Pancreas (tissue), 10 donors: ENCODE measurements around the gene DYNLT1. TPM values are rescaled to one million over a fixed set of nuclear protein-coding genes. Genes with fewer than 3 reads are reported as not detected.

Experiments used
- ATAC-seq, 4 donors: fragments of 200-7000 bp; cut with Tn5 transposase; one replicate each; pipeline versions ENCODE4 v1.8.0 to v1.9.1; 2020; ENCODE audit warnings: mild to moderate bottlenecking in 4 of 4, moderate library complexity in 4 of 4
- DNase-seq, 6 donors: peaks; one replicate each; pipeline ENCODE4 v3.0.0-alpha.2; 2020
- FAIRE-seq: peaks from 2 replicates; lab custom pipeline; 2012; peaks lifted over from hg19 to GRCh38; lab: Jason Lieb, UNC
- H3K27ac ChIP-seq, 4 donors: fragments of 200-600 bp; sonication (generic); 1 replicate in 3 of 4; 2 replicates in 1 of 4; pipeline versions ENCODE4 v1.5.0 to v1.8.0; 2020
- H3K27me3 ChIP-seq, 4 donors: fragments of 200-600 bp; one replicate each; pipeline ENCODE4 v1.8.0; 2021
- H3K36me3 ChIP-seq, 3 donors: fragments of 200-600 bp; sonication (generic) in 1 of 3; one replicate each; pipeline versions ENCODE4 v1.5.0 to v1.8.0; 2020 to 2021
- H3K4me1 ChIP-seq, 3 donors: fragments of 200-600 bp; one replicate each; pipeline ENCODE4 v1.8.0; 2021
- H3K4me3 ChIP-seq, 4 donors: fragments of 200-600 bp; sonication (generic) in 2 of 4; one replicate each; pipeline versions ENCODE4 v1.5.0 to v1.8.0; 2020 to 2021
- H3K9me3 ChIP-seq, 4 donors: fragments of 200-600 bp; one replicate each; pipeline ENCODE4 v1.8.0; 2021
- WGBS, 2 donors: extraction: QIAGEN DNeasy Blood & Tissue Kit; methylation state at CpG; one replicate each; pipeline ENCODE4 v1.1.7; 2013; 5-methylcytosine and 5-hydroxymethylcytosine counted together
- intact Hi-C, 3 donors: fragments of 100-400 bp; cut with DNase I; formaldehyde crosslinking; loops; one replicate each; pipeline versions ENCODE4 v1.11.1 to v1.14.2; 2022
- polyA plus RNA-seq, 2 donors: library from polyadenylated mRNA; stranded (reverse); fragments of 200-250 nt; gene quantifications; one replicate each; pipeline ENCODE4 v1.2.3, GENCODE V29; 2013
- total RNA-seq, 6 donors: library from RNA; stranded (reverse); fragmentation: NEBNext Ultra II Directional in 4 of 6; extraction: Animal tissue kit (Norgen Biotek cat#: 25700) in 4 of 6; gene quantifications; one replicate each; pipeline versions ENCODE4 v1.2.1 to v1.2.4, GENCODE V29; 2021 to 2023
- TF ChIP-seq, protein P1 (sequence below), 4 donors: fragments of 200-600 bp; sonication (generic) in 3 of 4; IDR thresholded peaks; one replicate each; pipeline versions ENCODE4 v1.5.0 to v1.8.0; 2021; ENCODE audit warnings: antibody characterized with exemption in 4 of 4
- donor health status: healthy with polysubstance abuse.
- donor health status: DM: no; HTN: no; CAD: no; lungs with moderate emphysema.
- donor health status: DM: no; HTN: no; CAD: no.
- donor health status: control.
- donor health status: control.
- donor health status: Bipolar disorder and iron deficiency.
- donor health status: DM: yes; HTN: yes; CAD: no.
- donor health status: DM: no; HTN: no; CAD: no.
- donor health status: DM: no; HTN: no; CAD: no.
- donor health status: DM: yes; HTN: yes; CAD: no.

DYNLT1 gene
- total and polyA plus RNA-seq, 8 donors: 19.0 to 80.9 (median 36.8) TPM

DNA sequence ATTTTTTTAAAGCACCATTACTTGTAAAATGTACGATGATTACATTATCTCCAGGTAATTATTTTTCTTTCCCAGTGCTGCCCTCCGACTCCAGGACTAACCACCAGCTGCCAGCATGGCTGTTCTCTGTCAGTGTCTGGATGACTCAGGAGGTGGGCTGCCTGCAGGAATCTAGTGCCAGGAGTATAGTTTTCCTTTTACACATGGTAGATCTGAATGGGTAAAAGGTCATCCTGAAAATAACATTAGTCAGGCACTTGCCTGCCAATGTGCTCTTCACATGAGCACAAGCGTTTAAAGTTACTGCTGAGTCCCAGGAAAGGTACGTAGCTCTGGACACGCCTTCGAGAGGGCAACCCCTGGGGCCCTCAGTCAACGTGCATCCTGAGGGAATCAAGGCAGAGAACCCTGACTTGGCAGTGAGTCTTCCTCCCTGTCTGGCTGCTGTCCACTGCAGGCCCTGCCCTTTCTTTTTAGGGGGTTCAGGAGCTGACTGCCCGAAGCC, 2.4 kb downstream of the DYNLT1 start:
- Histone ChIP-seq H3K9me3 (no peaks in the 10 kb centered on the region), H3K27me3 (no peaks in the 10 kb centered on the region), H3K36me3 (no peaks in the 10 kb centered on the region), H3K4me1 (peaks cover 3 to 20% (median 15%) of the 10 kb centered on the region in 3 donors), H3K4me3 (no peak overlapping the region), H3K27ac (no peak overlapping the region)
- TF ChIP-seq, protein P1, sequence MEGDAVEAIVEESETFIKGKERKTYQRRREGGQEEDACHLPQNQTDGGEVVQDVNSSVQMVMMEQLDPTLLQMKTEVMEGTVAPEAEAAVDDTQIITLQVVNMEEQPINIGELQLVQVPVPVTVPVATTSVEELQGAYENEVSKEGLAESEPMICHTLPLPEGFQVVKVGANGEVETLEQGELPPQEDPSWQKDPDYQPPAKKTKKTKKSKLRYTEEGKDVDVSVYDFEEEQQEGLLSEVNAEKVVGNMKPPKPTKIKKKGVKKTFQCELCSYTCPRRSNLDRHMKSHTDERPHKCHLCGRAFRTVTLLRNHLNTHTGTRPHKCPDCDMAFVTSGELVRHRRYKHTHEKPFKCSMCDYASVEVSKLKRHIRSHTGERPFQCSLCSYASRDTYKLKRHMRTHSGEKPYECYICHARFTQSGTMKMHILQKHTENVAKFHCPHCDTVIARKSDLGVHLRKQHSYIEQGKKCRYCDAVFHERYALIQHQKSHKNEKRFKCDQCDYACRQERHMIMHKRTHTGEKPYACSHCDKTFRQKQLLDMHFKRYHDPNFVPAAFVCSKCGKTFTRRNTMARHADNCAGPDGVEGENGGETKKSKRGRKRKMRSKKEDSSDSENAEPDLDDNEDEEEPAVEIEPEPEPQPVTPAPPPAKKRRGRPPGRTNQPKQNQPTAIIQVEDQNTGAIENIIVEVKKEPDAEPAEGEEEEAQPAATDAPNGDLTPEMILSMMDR (IDR thresholded peaks at IDR 0.05): no peak
- DNase-seq (peak in 1 of 6 donors; percentile 13), FAIRE-seq (no peak), ATAC-seq (no peak)
- WGBS, 2 donors: 61 to 62% methylated on average over 8 of the region's 8 CpGs
- intact Hi-C loops: no loop called here

DNA sequence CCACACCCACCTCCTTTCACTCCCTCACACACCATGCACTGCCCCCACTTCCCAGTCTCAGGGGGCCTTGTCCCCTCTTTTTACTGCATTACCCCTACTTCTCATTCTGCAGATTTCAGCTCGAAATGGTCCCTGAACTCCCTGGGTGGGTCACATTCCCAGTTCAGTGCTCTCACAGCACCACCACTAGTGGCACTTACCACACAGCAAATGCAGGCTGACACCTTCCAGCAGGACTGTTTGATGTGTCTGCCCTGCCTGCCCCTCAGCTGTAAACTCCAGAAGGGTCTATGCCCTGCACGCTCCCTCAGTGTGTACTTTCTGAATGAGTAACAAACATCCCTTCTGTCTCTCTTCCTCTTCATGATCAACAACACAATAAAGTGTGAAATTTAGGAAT, 4.0 kb downstream of the DYNLT1 start:
- Histone ChIP-seq H3K27me3 (no peaks in the 10 kb centered on the region), H3K9me3 (no peaks in the 10 kb centered on the region), H3K4me1 (peaks cover 3 to 20% (median 15%) of the 10 kb centered on the region in 3 donors), H3K4me3 (no peak overlapping the region), H3K36me3 (no peaks in the 10 kb centered on the region), H3K27ac (no peak overlapping the region)
- FAIRE-seq (no peak), DNase-seq (no peak), ATAC-seq (no peak)
- intact Hi-C loops: no loop called here
- 96 to 98% methylated on average over 2 of the region's 2 CpGs for WGBS, 2 donors
- TF ChIP-seq, protein P1 (IDR thresholded peaks at IDR 0.05): no peak

DNA sequence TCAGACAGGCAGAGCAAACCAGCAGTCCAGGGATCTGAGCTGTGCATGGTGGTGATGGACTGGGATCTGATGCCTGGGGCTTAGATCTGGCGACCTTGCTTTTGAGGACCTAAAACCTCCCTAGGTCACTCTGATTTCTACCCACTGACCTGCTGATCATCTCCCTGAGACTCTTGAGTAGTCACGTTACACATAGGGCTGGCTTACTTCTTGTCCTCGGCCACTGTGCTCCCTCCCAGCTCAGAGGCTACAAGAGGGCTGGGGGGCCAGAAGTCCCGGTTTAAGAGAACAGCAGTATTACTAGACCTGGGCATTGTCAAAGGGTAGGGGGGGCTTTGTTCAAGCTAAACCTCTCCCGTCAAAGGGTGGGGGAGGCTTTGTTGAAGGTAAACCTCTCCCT, 5.5 kb downstream of the DYNLT1 start:
- Histone ChIP-seq H3K4me3 (no peak overlapping the region), H3K4me1 (peaks cover 3 to 20% (median 15%) of the 10 kb centered on the region in 3 donors), H3K27ac (no peak overlapping the region), H3K27me3 (no peaks in the 10 kb centered on the region), H3K36me3 (peaks cover 0 to 4% (median 0%) of the 10 kb centered on the region in 3 donors), H3K9me3 (no peaks in the 10 kb centered on the region)
- 86 to 88% methylated on average over 5 of the region's 5 CpGs for WGBS, 2 donors
- DNase-seq (no peak), ATAC-seq (no peak), FAIRE-seq (no peak)
- TF ChIP-seq, protein P1 (IDR thresholded peaks at IDR 0.05): no peak
- intact Hi-C loops: no loop called here

DNA sequence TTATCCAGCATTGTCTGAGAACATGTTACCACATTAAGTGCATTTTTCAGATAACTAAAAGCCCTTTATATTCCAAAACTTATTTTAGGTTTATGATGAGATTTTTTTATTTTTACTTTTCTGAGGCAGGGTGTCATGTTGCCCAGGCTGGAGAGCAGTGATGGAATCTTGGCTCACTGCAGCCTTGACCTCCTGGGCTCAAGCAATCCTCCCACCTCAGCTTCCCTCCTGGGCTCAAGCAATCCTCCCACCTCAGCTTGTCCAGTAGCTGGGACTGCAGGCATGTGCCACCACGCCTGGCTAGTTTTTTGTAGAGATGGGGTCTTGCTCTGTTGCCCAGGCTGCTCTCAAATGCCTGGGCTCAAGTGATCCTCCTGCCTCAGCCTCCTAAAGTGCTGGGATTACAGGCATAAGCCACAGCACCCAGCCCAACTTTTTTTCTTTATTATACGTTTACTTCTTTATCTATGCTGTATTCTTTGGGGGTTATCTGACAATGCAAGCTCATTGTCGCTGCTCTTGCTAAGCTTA, 6.2 kb downstream of the DYNLT1 start:
- DNase-seq (no peak), FAIRE-seq (no peak), ATAC-seq (no peak)
- H3K9me3 ChIP-seq: no peaks in the 10 kb centered on the region
- H3K27ac ChIP-seq: no peak overlapping the region
- H3K4me3 ChIP-seq: no peak overlapping the region
- 59 to 63% methylated on average over 3 of the region's 3 CpGs for WGBS, 2 donors
- peaks cover 2 to 17% (median 12%) of the 10 kb centered on the region in 3 donors for H3K4me1 ChIP-seq
- intact Hi-C loops: no loop called here
- H3K36me3 ChIP-seq: peaks cover 0 to 8% (median 0%) of the 10 kb centered on the region in 3 donors
- no peaks in the 10 kb centered on the region for H3K27me3 ChIP-seq
- TF ChIP-seq, protein P1 (IDR thresholded peaks at IDR 0.05): no peak

DNA sequence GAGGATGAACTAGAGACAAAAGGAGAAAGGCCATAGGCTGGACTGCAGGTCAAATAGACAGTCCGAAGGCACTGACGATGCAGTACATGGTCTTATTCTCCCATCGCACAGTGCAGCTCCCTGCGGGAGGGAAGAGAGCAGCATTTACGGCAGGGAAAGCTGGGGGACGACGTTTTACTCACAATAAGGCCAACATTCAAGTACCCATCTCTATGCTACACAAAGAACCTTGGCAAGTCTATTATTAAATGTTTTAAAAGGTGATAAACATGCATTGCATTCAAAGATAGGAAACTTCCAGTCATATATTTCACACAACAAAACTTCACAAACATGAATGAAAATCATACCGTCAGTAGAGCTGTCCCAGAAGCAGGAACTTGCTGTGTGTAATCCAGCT, 7.8 kb downstream of the DYNLT1 start:
- Histone ChIP-seq H3K27ac (no peak overlapping the region), H3K4me1 (peaks cover 0 to 9% (median 4%) of the 10 kb centered on the region in 3 donors), H3K9me3 (no peaks in the 10 kb centered on the region), H3K27me3 (no peaks in the 10 kb centered on the region), H3K36me3 (peaks cover 0 to 16% (median 0%) of the 10 kb centered on the region in 3 donors), H3K4me3 (no peak overlapping the region)
- ATAC-seq (no peak), FAIRE-seq (no peak), DNase-seq (no peak)
- 86 to 92% methylated on average over 8 of the region's 8 CpGs for WGBS, 2 donors
- intact Hi-C loops: no loop called here
- TF ChIP-seq, protein P1 (IDR thresholded peaks at IDR 0.05): no peak
